Body of pancreas (tissue), 4 donors: ENCODE measurements around the gene EIF2B5. TPM values are rescaled to one million over a fixed set of nuclear protein-coding genes. Genes with fewer than 3 reads are reported as not detected.

Experiments used
- ATAC-seq: fragments of 150-250 bp; one replicate; pipeline ENCODE4 v1.9.1; 2016
- DNase-seq, 4 donors: peaks; one replicate each; pipeline ENCODE4 v3.0.0-alpha.2; 2019
- H3K27ac ChIP-seq, 4 donors: fragments of 200-600 bp; sonication (generic); 1 replicate in 3 of 4; 2 replicates in 1 of 4; pipeline versions ENCODE4 v1.5.1 to v1.6.1; 2016 to 2019; ENCODE audit warnings: mild to moderate bottlenecking in 1 of 4, mixed read lengths in 1 of 4, moderate library complexity in 1 of 4
- H3K27me3 ChIP-seq, 2 donors: fragments of 200-600 bp; sonication (generic); one replicate each; pipeline ENCODE4 v1.6.0; 2016; ENCODE audit warnings: mild to moderate bottlenecking in 1 of 2
- H3K36me3 ChIP-seq, 2 donors: fragments of 200-600 bp; sonication (generic); replicated peaks in 1 of 2; 2 replicates each; pipeline ENCODE4 v1.5.1; 2016; ENCODE audit warnings: low read depth in 2 of 2; ENCODE audit not compliant: insufficient read depth in 1 of 2
- H3K4me1 ChIP-seq: fragments of 200-600 bp; sonication (generic); one replicate; pipeline ENCODE4 v1.6.0; 2016
- H3K4me3 ChIP-seq, 2 donors: fragments of 200-600 bp; sonication (generic); 1 replicate in 1 of 2; 2 replicates in 1 of 2; pipeline ENCODE4 v1.5.1; 2016 to 2019
- H3K9me3 ChIP-seq, 3 donors: fragments of 200-600 bp; sonication (generic); 1 replicate in 2 of 3; 2 replicates in 1 of 3; pipeline ENCODE4 v1.5.1; 2016
- POLR2A ChIP-seq, 3 donors: fragments of 450-650 bp; IDR thresholded peaks; one replicate each; pipeline ENCODE4 v1.6.1; 2016; ENCODE audit warnings: antibody characterized with exemption in 3 of 3, mild to moderate bottlenecking in 2 of 3
- WGBS, 2 donors: methylation state at CpG; one replicate each; pipeline ENCODE4 v1.1.5; 2017; 5-methylcytosine and 5-hydroxymethylcytosine counted together
- intact Hi-C: fragments of 100-400 bp; cut with DNase I; formaldehyde crosslinking; loops from one replicate; pipeline ENCODE4 v1.15.1; 2023
- total RNA-seq, 2 donors: library from RNA; depleted of rRNA; stranded (reverse); fragments of >200 nt; gene quantifications; one replicate each; pipeline ENCODE4 v1.1.0, GENCODE V29; 2016
- TF ChIP-seq, protein P1 (sequence below), 7 experiments: fragments of 450-650 bp in 4 of 7; fragments of 200-600 bp in 3 of 7; sonication (generic) in 3 of 7; IDR thresholded peaks; one replicate each; pipeline ENCODE4 v1.5.1; 2016 to 2019; ENCODE audit warnings: antibody characterized with exemption in 7 of 7

EIF2B5 gene
- total RNA-seq, 2 donors from 2014 or later = 9.9 to 21.8 TPM

- Histone ChIP-seq H3K36me3 (no peaks in the 10 kb centered on the region), H3K4me1 (peaks cover 19% of the 10 kb centered on the region), H3K4me3 (peak overlapping the region; percentile 61 to 93), H3K27me3 (no peaks in the 10 kb centered on the region), H3K27ac (peak overlapping the region; percentile 69 to 89 (median 86)), H3K9me3 (no peaks in the 10 kb centered on the region)
- intact Hi-C loops = no loop called here
- no peak for TF ChIP-seq POLR2A (IDR thresholded peaks at IDR 0.05)
- TF ChIP-seq, protein P1, sequence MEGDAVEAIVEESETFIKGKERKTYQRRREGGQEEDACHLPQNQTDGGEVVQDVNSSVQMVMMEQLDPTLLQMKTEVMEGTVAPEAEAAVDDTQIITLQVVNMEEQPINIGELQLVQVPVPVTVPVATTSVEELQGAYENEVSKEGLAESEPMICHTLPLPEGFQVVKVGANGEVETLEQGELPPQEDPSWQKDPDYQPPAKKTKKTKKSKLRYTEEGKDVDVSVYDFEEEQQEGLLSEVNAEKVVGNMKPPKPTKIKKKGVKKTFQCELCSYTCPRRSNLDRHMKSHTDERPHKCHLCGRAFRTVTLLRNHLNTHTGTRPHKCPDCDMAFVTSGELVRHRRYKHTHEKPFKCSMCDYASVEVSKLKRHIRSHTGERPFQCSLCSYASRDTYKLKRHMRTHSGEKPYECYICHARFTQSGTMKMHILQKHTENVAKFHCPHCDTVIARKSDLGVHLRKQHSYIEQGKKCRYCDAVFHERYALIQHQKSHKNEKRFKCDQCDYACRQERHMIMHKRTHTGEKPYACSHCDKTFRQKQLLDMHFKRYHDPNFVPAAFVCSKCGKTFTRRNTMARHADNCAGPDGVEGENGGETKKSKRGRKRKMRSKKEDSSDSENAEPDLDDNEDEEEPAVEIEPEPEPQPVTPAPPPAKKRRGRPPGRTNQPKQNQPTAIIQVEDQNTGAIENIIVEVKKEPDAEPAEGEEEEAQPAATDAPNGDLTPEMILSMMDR (IDR thresholded peaks at IDR 0.05) = no peak
- no peak for ATAC-seq
- 0 to 1% methylated on average over 4 to 21 of the region's 21 CpGs for WGBS, 2 donors
- DNase-seq = peak in 1 of 4 donors; percentile 25
Measured at GRCh38 chr3:184134746-184135148, 411 bp upstream of the EIF2B5 start.

DNA sequence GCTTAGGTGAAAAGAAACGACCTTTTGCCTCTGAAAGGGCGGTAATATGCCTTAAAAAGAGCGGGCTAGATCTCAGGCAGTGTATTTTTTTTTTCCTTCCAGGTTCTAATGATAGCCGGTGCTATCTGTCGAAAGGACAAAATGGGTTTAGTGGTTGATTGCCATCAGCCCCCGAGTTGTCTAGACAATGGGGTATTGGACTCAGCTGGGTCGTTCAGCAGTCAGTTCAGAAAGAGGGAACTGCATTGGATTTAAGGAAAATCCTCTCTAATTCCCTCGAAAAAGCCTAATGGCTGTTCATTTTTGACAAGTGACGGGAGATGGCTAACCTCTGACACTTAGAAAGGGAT is 728 bp downstream of the EIF2B5 start:
- ATAC-seq (no peak), DNase-seq (no peak)
- 0 to 3% methylated on average over 9 of the region's 9 CpGs for WGBS, 2 donors
- peaks cover 19% of the 10 kb centered on the region for H3K4me1 ChIP-seq
- peak overlapping the region in 3 of 4 donors; percentile 69 to 89 (median 87) for H3K27ac ChIP-seq
- TF ChIP-seq POLR2A (IDR thresholded peaks at IDR 0.05) = no peak
- TF ChIP-seq, protein P1 (IDR thresholded peaks at IDR 0.05) = no peak
- peak overlapping the region; percentile 61 to 93 for H3K4me3 ChIP-seq
- no peaks in the 10 kb centered on the region for H3K27me3 ChIP-seq
- no peaks in the 10 kb centered on the region for H3K9me3 ChIP-seq
- intact Hi-C loops = no loop called here
- peaks cover 0 to 5% of the 10 kb centered on the region in 2 donors for H3K36me3 ChIP-seq

GRCh38 chr3:184140436-184140835 is 5.3 kb downstream of the EIF2B5 start:
- WGBS, 2 donors = 83 to 91% methylated on average over 10 of the region's 10 CpGs
- Histone ChIP-seq H3K4me1 (peaks cover 26% of the 10 kb centered on the region), H3K4me3 (no peak overlapping the region), H3K27ac (no peak overlapping the region), H3K9me3 (no peaks in the 10 kb centered on the region), H3K36me3 (peaks cover 10 to 34% of the 10 kb centered on the region in 2 donors), H3K27me3 (no peaks in the 10 kb centered on the region)
- ATAC-seq (no peak), DNase-seq (no peak)
- intact Hi-C loops = no loop called here
- TF ChIP-seq, protein P1 (IDR thresholded peaks at IDR 0.05) = no peak
- no peak for TF ChIP-seq POLR2A (IDR thresholded peaks at IDR 0.05)

DNA sequence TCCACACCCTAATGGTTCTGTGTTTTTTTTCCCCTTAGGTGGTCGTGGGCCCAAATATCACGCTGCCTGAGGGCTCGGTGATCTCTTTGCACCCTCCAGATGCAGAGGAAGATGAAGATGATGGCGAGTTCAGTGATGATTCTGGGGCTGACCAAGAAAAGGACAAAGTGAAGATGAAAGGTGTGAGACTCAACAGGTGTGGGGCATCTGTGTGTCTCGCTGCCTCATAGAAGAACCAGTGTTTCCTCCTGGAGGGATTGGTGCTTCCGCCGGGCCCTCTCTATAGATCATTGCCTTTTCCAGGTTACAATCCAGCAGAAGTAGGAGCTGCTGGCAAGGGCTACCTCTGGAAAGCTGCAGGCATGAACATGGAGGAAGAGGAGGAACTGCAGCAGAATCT is 7.0 kb downstream of the EIF2B5 start:
- no peak for TF ChIP-seq POLR2A (IDR thresholded peaks at IDR 0.05)
- TF ChIP-seq, protein P1 (IDR thresholded peaks at IDR 0.05) = no peak
- Histone ChIP-seq H3K4me3 (no peak overlapping the region), H3K36me3 (peaks cover 10 to 34% of the 10 kb centered on the region in 2 donors), H3K9me3 (no peaks in the 10 kb centered on the region), H3K27me3 (no peaks in the 10 kb centered on the region), H3K27ac (no peak overlapping the region), H3K4me1 (peaks cover 12% of the 10 kb centered on the region)
- no peak for DNase-seq
- intact Hi-C loops = no loop called here
- WGBS, 2 donors = 85 to 90% methylated on average over 7 of the region's 7 CpGs
- no peak for ATAC-seq

- WGBS, 2 donors = 78 to 88% methylated on average over 3 of the region's 3 CpGs
- Histone ChIP-seq H3K4me3 (no peak overlapping the region), H3K4me1 (peaks cover 11% of the 10 kb centered on the region), H3K27ac (no peak overlapping the region), H3K36me3 (peaks cover 10 to 34% of the 10 kb centered on the region in 2 donors), H3K27me3 (no peaks in the 10 kb centered on the region), H3K9me3 (no peaks in the 10 kb centered on the region)
- intact Hi-C loops = no loop called here
- no peak for DNase-seq
- ATAC-seq = no peak
- TF ChIP-seq POLR2A (IDR thresholded peaks at IDR 0.05) = no peak
- TF ChIP-seq, protein P1 (IDR thresholded peaks at IDR 0.05) = no peak
Measured at GRCh38 chr3:184143327-184143726, 8.2 kb downstream of the EIF2B5 start.
